Measurements from ENCODE around the gene TIMP2.

GRCh38 chr17:78890498-78890897 is 34.7 kb downstream of the TIMP2 start:
- TF ChIP-seq CBFB (CRISPR knock-in tag; IDR thresholded peaks at IDR 0.05): no peak
- TF ChIP-seq CTCF (CRISPR knock-in tag; IDR thresholded peaks at IDR 0.05): no peak
- no peak for TF ChIP-seq EP300 (IDR thresholded peaks at IDR 0.05; ENCODE audit: low read depth in 2 of 2, low read length in 2 of 2)
- TF ChIP-seq EP300 (CRISPR knock-in tag; IDR thresholded peaks at IDR 0.05; ENCODE audit: borderline replicate concordance): no peak
- TF ChIP-seq TFDP2 (CRISPR knock-in tag; IDR thresholded peaks at IDR 0.05): no peak
- no peak for TF ChIP-seq POLR2A (IDR thresholded peaks at IDR 0.05; ENCODE audit: insufficient read depth in 1 of 2, low read depth in 2 of 2, low read length in 2 of 2)
- no peak for TF ChIP-seq DPF2 (CRISPR knock-in tag; IDR thresholded peaks at IDR 0.05; ENCODE audit: borderline replicate concordance, low read depth)
- no peak for TF ChIP-seq ZXDC (CRISPR knock-in tag; IDR thresholded peaks at IDR 0.05)
- TF ChIP-seq MXD4 (CRISPR knock-in tag; IDR thresholded peaks at IDR 0.05): no peak
- TF ChIP-seq HHEX (CRISPR knock-in tag; IDR thresholded peaks at IDR 0.05): no peak
- TF ChIP-seq EZH2 (conservative IDR thresholded peaks at IDR 0.05; ENCODE audit: low read depth, low read length): no peak
